Measurements from ENCODE around the gene CLEC4G.
"Not testable (repeated sequence)": the region's sequence is repeated elsewhere in the genome, so short reads cannot be mapped to it uniquely, and the experiment has no call there.

DNA sequence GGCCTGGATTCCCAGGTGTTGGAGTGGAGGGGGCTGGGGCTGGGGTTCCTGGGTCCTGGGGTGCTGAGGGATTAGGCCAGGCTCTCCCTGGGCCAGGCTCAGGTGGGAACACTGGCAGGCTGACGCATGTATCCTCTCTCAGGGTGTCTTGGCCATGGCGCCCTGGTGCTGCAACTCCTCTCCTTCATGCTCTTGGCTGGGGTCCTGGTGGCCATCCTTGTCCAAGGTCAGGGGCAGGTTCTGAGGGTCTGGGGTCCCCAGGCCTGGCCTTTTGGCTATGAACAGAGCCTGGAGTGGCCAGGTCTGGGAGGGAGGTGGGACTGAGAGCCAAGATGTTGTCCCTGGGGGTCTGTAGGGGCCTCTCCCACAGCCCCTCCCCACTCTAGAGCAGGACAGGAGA, 33.1 kb upstream of the CLEC4G start:
- TF ChIP-seq, protein P1, sequence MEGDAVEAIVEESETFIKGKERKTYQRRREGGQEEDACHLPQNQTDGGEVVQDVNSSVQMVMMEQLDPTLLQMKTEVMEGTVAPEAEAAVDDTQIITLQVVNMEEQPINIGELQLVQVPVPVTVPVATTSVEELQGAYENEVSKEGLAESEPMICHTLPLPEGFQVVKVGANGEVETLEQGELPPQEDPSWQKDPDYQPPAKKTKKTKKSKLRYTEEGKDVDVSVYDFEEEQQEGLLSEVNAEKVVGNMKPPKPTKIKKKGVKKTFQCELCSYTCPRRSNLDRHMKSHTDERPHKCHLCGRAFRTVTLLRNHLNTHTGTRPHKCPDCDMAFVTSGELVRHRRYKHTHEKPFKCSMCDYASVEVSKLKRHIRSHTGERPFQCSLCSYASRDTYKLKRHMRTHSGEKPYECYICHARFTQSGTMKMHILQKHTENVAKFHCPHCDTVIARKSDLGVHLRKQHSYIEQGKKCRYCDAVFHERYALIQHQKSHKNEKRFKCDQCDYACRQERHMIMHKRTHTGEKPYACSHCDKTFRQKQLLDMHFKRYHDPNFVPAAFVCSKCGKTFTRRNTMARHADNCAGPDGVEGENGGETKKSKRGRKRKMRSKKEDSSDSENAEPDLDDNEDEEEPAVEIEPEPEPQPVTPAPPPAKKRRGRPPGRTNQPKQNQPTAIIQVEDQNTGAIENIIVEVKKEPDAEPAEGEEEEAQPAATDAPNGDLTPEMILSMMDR (IDR thresholded peaks at IDR 0.05; ENCODE audit: low read length): not testable (repeated sequence)
- not testable (repeated sequence) for TF ChIP-seq EZH2 (IDR thresholded peaks at IDR 0.05; ENCODE audit: borderline replicate concordance, low read length)

Data from OCI-LY1 (cell line).